ENCODE measurements around the gene AGPAT4. TPM values are rescaled to one million over a fixed set of nuclear protein-coding genes. Genes with fewer than 3 reads are reported as not detected.

Gene AGPAT4
- total and polyA plus RNA-seq, 3 donors from 2014 or later: 5.4 to 7.2 (median 6.4) TPM

GRCh38 chr6:161154796-161155335 lies 119.0 kb downstream of the AGPAT4 start:
- intact Hi-C loops (cut with DNase I; ENCODE audit: low total_unique reads): no loop called here
- no peaks in the 10 kb centered on the region for H3K4me1 ChIP-seq
- H3K36me3 ChIP-seq (ENCODE audit: low read depth, missing control alignments): no peaks in the 10 kb centered on the region
- no peaks in the 10 kb centered on the region for H3K9me3 ChIP-seq
- DNase-seq: no peak
- 92 to 96% methylated on average over 6 to 13 of the region's 13 CpGs for WGBS, 2 donors
- H3K27ac ChIP-seq: no peak overlapping the region
- TF ChIP-seq CTCF (IDR thresholded peaks at IDR 0.05) (no peak), POLR2A (IDR thresholded peaks at IDR 0.05) (no peak)
- no peak overlapping the region for H3K4me3 ChIP-seq
- no peaks in the 10 kb centered on the region for H3K27me3 ChIP-seq

GRCh38 chr6:161153725-161154124 lies 120.1 kb downstream of the AGPAT4 start:
- H3K36me3 ChIP-seq (ENCODE audit: low read depth, missing control alignments): no peaks in the 10 kb centered on the region
- no peak for DNase-seq
- WGBS, 2 donors: 95 to 96% methylated on average over 7 to 10 of the region's 10 CpGs
- H3K4me3 ChIP-seq: no peak overlapping the region
- H3K9me3 ChIP-seq: no peaks in the 10 kb centered on the region
- no peak overlapping the region for H3K27ac ChIP-seq
- no peaks in the 10 kb centered on the region for H3K27me3 ChIP-seq
- H3K4me1 ChIP-seq: no peaks in the 10 kb centered on the region
- intact Hi-C loops (cut with DNase I; ENCODE audit: low total_unique reads): no loop called here
- TF ChIP-seq POLR2A (IDR thresholded peaks at IDR 0.05) (no peak), CTCF (IDR thresholded peaks at IDR 0.05) (no peak)

- H3K36me3 ChIP-seq (ENCODE audit: low read depth, missing control alignments): no peaks in the 10 kb centered on the region
- 94% methylated on average over 17 to 18 of the region's 18 CpGs for WGBS, 2 donors
- no peaks in the 10 kb centered on the region for H3K27me3 ChIP-seq
- TF ChIP-seq POLR2A (IDR thresholded peaks at IDR 0.05) (no peak), CTCF (IDR thresholded peaks at IDR 0.05) (no peak)
- H3K27ac ChIP-seq: no peak overlapping the region
- H3K4me1 ChIP-seq: no peaks in the 10 kb centered on the region
- DNase-seq: no peak
- no peaks in the 10 kb centered on the region for H3K9me3 ChIP-seq
- intact Hi-C loops (cut with DNase I; ENCODE audit: low total_unique reads): no loop called here
- no peak overlapping the region for H3K4me3 ChIP-seq
Measured at GRCh38 chr6:161152907-161153662, 120.8 kb downstream of the AGPAT4 start.

GRCh38 chr6:161152527-161152862 lies 121.4 kb downstream of the AGPAT4 start:
- DNase-seq: no peak
- no peak for TF ChIP-seq POLR2A (IDR thresholded peaks at IDR 0.05)
- TF ChIP-seq CTCF (IDR thresholded peaks at IDR 0.05): no peak
- Histone ChIP-seq H3K27ac (no peak overlapping the region), H3K4me1 (no peaks in the 10 kb centered on the region), H3K9me3 (no peaks in the 10 kb centered on the region), H3K4me3 (no peak overlapping the region), H3K36me3 (ENCODE audit: low read depth, missing control alignments) (no peaks in the 10 kb centered on the region), H3K27me3 (no peaks in the 10 kb centered on the region)
- intact Hi-C loops (cut with DNase I; ENCODE audit: low total_unique reads): no loop called here
- 83 to 91% methylated on average over 9 of the region's 9 CpGs for WGBS, 2 donors

Measured in testis (tissue), 3 donors.